Measurements from ENCODE around the gene IQCM. TPM values are rescaled to one million over a fixed set of nuclear protein-coding genes. Genes with fewer than 3 reads are reported as not detected.
"Not testable (repeated sequence)": the region's sequence is repeated elsewhere in the genome, so short reads cannot be mapped to it uniquely, and the experiment has no call there.

IQCM gene
- total RNA-seq, 1 donor from 2014 or later: not detected

GRCh38 chr4:149572716-149573115 lies 242.9 kb downstream of the IQCM start:
- DNase-seq (ENCODE audit: low spot score): no peak

DNA sequence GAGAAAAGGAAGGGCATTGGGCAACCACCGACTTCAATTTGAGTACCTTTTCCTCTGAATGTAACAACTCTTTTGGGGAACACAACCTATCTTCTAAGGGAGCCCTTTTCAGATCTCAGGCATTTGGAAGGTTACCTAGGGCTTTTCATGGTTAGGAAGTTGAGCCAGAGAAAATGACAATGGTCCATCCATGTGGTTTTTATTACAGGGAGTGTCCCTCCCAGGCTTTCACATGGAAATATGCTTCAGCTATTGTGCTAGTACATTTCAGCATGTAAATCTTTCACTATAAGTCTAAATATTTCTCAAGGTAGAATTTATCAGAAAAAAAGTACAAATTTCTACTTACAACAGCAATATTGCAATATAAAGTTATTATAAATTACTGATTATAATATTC lies 259.8 kb downstream of the IQCM start:
- no peak for DNase-seq (ENCODE audit: low spot score)

GRCh38 chr4:149555146-149555545 lies 260.5 kb downstream of the IQCM start:
- DNase-seq (ENCODE audit: low spot score): no peak

- DNase-seq (ENCODE audit: low spot score): no peak
These were observed 261.6 kb downstream of the IQCM start for GRCh38 chr4:149553959-149554520.

- DNase-seq (ENCODE audit: low spot score): no peak
These were observed 263.0 kb downstream of the IQCM start for GRCh38 chr4:149552601-149553000.

DNA sequence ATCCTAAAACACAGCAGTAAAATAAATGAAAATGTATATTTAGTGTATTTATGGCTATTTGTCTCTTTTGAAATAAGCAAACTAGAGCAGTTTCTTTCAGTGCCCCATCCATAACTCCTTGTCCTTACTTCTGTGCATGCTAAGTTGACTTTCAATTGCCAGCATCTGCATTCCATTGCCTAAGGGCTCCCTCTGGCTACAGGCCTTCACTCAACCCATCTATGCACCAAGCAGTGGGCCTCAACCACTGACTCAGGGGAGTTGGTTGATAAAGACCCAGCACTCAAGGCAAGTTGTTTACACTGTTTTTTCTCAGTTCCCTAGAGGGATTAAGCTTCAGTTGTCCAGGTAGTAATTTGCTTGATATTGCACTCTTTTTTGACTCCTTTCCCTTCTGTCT lies 265.7 kb downstream of the IQCM start:
- peak; percentile 17 for DNase-seq (ENCODE audit: low spot score)

- no peak for DNase-seq (ENCODE audit: low spot score)
These were observed 280.9 kb downstream of the IQCM start for GRCh38 chr4:149534779-149535178.

- no peak for DNase-seq (ENCODE audit: low spot score)
These were observed 283.8 kb downstream of the IQCM start for GRCh38 chr4:149531861-149532260.

- DNase-seq (ENCODE audit: low spot score): no peak
These were observed 292.6 kb downstream of the IQCM start for GRCh38 chr4:149523039-149523438.

GRCh38 chr4:149521611-149522425 lies 293.8 kb downstream of the IQCM start:
- peak; percentile 36 for DNase-seq (ENCODE audit: low spot score)

DNA sequence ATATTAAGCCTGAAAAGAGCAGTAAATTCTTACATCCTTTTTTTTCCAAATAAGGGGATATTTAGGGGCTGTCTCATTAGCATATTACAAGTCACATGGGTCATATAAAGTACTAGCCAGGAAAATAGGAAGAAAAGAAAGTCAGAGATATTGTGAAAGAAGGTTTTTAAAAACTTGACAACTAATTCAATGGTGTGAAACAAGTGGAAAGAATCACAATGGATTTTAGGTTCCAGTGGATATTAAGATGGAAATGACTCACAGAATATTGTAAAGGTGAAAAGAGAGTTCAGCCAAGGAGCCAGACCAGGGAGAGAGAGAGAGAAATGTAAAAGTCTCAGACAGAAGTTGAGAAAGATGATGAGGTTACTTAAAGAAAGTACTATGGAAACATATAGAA lies 297.2 kb downstream of the IQCM start:
- no peak for DNase-seq (ENCODE audit: low spot score)

GRCh38 chr4:149513081-149513480 lies 302.6 kb downstream of the IQCM start:
- DNase-seq (ENCODE audit: low spot score): no peak

- no peak for DNase-seq (ENCODE audit: low spot score)
These were observed 303.1 kb downstream of the IQCM start for GRCh38 chr4:149512501-149512900.

DNA sequence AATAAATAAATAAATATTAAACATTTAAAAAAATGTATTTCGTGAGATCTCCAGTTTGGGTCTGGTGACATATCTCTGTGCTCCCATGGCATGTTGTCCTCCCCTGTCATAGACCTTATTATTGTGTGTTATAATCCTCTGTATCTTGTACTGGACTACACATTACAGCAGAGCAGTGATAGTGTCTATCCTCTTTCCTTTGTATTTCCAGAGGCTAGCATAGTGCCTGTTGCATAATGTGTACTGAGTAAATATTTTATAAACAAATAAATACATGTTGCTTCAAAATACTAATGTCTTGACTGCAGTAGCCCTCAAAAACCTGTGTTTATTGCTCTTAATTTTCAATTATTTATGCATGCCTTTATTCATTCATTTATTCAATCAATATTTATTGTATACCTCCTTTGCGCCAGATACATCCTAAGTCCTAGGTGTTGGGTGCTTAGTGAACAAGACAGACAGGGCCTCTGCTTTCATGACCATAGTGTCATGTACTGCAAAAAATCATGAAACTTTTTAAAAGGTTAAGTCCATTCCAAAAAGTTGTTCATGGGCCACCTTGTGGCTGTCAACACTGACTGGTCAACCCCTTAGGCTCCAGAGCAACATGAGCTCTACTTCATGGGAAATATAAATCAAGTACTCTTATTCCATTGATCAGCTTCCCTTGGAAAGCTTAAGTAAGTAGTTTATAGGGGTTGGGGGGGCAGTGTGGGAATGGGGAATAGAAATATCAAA lies 303.9 kb downstream of the IQCM start:
- DNase-seq (ENCODE audit: low spot score): no peak

DNA sequence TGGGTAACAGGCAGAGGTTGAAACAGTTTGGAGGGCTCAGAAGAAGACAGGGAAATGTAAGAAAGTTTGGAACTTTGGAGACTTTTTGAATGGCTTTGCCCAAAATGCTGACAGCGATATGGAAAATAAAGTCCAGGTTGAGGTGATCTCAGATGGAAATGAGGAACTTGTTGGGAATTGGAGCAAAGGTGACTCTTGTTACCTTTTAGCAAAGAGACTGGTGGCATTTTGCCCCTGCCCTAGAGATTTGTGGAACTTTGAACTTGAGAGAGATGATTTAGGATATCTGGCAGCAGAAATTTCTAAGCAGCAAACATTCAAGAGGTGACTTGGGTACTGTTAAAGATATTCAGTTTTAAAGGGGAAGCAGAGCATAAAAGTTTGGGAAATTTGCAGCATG lies 308.3 kb downstream of the IQCM start:
- not testable (repeated sequence) for DNase-seq (ENCODE audit: low spot score)

DNA sequence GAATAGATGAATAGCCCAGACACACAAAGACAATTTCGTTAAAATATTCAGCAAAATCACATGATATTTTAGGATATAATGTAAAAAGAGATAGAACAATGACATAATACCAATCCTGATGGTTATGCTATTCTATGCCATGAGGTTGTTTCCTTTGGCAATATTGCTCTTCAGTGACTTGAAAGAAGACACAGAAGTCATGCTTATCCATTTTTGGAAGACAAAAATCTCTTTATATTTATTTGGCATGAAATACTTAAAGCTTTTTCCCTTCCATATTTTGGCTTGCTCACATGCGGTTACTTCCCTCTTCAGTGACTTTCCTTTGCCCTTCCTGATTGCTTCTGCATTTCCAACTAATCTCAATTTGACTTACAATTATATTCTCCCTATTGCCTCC lies 314.8 kb downstream of the IQCM start:
- DNase-seq (ENCODE audit: low spot score): no peak

- DNase-seq (ENCODE audit: low spot score): no peak
These were observed 315.9 kb downstream of the IQCM start for GRCh38 chr4:149499726-149500125.

DNA sequence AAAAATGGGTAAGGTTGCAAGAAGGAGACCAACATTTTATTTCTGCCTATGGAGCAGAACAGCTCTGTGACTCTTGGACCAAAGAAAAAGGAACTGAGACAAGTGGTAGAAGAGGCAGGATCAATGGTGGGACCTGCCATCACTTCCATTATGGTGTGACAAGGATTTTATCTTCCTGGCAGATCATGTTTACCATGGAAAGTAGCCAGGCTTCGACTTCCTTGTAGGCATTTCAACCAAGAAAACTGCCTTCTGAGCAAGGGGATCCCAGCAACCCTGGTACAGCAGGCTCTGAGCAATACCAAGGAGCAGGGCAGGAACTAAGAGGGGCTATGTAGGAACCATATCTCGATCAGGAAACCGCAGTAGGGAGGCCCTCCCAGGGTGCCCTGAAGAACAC lies 317.4 kb downstream of the IQCM start:
- peak; percentile 42 for DNase-seq (ENCODE audit: low spot score)

GRCh38 chr4:149493492-149493891 lies 322.2 kb downstream of the IQCM start:
- DNase-seq (ENCODE audit: low spot score): no peak

DNA sequence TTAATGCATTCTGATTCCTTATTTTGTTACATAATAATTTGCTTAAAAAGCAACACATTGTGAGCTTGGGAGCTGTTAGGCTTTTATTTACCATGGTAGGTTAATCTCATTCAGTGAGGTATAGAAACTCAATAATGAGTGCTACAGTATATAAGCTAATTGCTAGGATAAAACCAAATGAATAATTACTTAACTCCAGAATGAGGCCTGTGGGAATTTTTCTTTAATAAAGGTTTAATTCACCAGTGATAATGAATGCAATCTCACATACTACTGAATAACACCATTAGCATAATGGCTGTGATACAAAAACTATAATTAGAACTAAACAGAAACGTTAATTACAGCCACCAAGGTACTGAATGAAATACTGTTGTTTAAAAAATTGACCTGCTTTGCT lies 326.3 kb downstream of the IQCM start:
- DNase-seq (ENCODE audit: low spot score): no peak

- DNase-seq (ENCODE audit: low spot score): no peak
These were observed 328.8 kb downstream of the IQCM start for GRCh38 chr4:149486861-149487260.

DNA sequence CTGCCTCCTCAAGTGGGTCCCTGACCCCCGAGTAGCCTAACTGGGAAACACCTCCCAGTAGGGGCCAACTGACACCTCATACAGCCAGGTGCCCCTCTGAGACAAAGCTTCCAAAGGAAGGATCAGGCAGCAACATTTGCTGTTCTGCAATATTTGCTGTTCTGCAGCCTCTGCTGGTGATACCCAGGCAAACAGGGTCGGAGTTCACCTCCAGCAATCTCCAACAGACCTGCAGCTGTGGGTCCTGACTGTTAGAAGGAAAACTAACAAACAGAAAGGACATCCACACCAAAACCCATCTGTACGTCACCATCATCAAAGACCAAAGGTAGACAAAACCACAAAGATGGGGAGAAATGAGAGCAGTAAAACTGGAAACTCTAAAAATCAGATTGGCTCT lies 347.0 kb downstream of the IQCM start:
- DNase-seq (ENCODE audit: low spot score): not testable (repeated sequence)

- DNase-seq (ENCODE audit: low spot score): no peak
These were observed 349.2 kb downstream of the IQCM start for GRCh38 chr4:149466446-149466845.

All from mucosa of gallbladder (tissue), 1 donor.